HG03558 (cell line): ENCODE measurements around the gene HYAL3.
A peak's percentile ranks its signal among the peaks of the same experiment; 100 is the strongest.

Experiments
- ATAC-seq: cut with Tn5 transposase; IDR thresholded peaks from one replicate; pipeline ENCODE4 v1.9.1; 2021; ENCODE audit warnings: moderate number of reproducible peaks; ENCODE audit not compliant: unreplicated experiment; ENCODE audit errors: extremely low read depth

Gene HYAL3

GRCh38 chr3:50330330-50330729 lies 31.1 kb upstream of the HYAL3 start:
- no peak for ATAC-seq

- ATAC-seq: peak; percentile 44
Observed at GRCh38 chr3:50327943-50328691, 28.9 kb upstream of the HYAL3 start, which contains the start of gene TUSC2. Gene TUSC2 (minus strand): TSS chr3:50328223. CDS start chr3:50328099, 124 bp downstream.

GRCh38 chr3:50327129-50327528 lies 27.9 kb upstream of the HYAL3 start:
- no peak for ATAC-seq

GRCh38 chr3:50326182-50326541 lies 27.0 kb upstream of the HYAL3 start:
- no peak for ATAC-seq

- ATAC-seq: no peak
Observed at GRCh38 chr3:50325497-50326181, 26.4 kb upstream of the HYAL3 start.

GRCh38 chr3:50325113-50325480 lies 25.9 kb upstream of the HYAL3 start:
- ATAC-seq: no peak

GRCh38 chr3:50324351-50325112 lies 25.3 kb upstream of the HYAL3 start:
- no peak for ATAC-seq

GRCh38 chr3:50323614-50324199 lies 24.5 kb upstream of the HYAL3 start:
- ATAC-seq: no peak

GRCh38 chr3:50323092-50323600 lies 23.9 kb upstream of the HYAL3 start:
- no peak for ATAC-seq

GRCh38 chr3:50322386-50323091 lies 23.3 kb upstream of the HYAL3 start, which contains the start of gene HYAL2:
Gene HYAL2 (minus strand): TSS chr3:50322745. CDS start chr3:50320489, 2,256 bp downstream.
- ATAC-seq: no peak

GRCh38 chr3:50322115-50322385 lies 22.8 kb upstream of the HYAL3 start:
- ATAC-seq: no peak

GRCh38 chr3:50321336-50322114 lies 22.3 kb upstream of the HYAL3 start:
- ATAC-seq: peak; percentile 33

GRCh38 chr3:50320853-50321335 lies 21.7 kb upstream of the HYAL3 start:
- ATAC-seq: peak; percentile 21

GRCh38 chr3:50319894-50320625 lies 20.9 kb upstream of the HYAL3 start:
- ATAC-seq: no peak

GRCh38 chr3:50319181-50319893 lies 20.1 kb upstream of the HYAL3 start:
- no peak for ATAC-seq

- ATAC-seq: no peak
Observed at GRCh38 chr3:50318615-50319014, 19.4 kb upstream of the HYAL3 start.

- ATAC-seq: no peak
Observed at GRCh38 chr3:50318163-50318562, 19.0 kb upstream of the HYAL3 start.

- ATAC-seq: no peak
Observed at GRCh38 chr3:50317300-50317699, 18.1 kb upstream of the HYAL3 start.
